Gastrocnemius medialis (tissue), 4 donors: Measurements from ENCODE around the gene ACVRL1. TPM values are rescaled to one million over a fixed set of nuclear protein-coding genes. Genes with fewer than 3 reads are reported as not detected.

ENCODE experiments used
- ATAC-seq, 2 donors: fragments of 150-250 bp; one replicate each; pipeline ENCODE4 v1.9.1; 2016
- DNase-seq, 2 donors: peaks; one replicate each; pipeline ENCODE4 v3.0.0-alpha.2; 2019
- H3K27ac ChIP-seq, 4 donors: fragments of 200-600 bp; sonication (generic); 1 replicate in 1 of 4; 2 replicates in 3 of 4; pipeline ENCODE4 v1.5.1; 2016 to 2018; ENCODE audit warnings: mild to moderate bottlenecking in 2 of 4, moderate library complexity in 1 of 4
- H3K27me3 ChIP-seq, 3 donors: fragments of 200-600 bp; sonication (generic) in 2 of 3; 1 replicate in 1 of 3; 2 replicates in 2 of 3; pipeline versions ENCODE4 v1.5.1 to v1.6.0; 2016 to 2019; ENCODE audit warnings: mild to moderate bottlenecking in 1 of 3, moderate library complexity in 1 of 3
- H3K36me3 ChIP-seq, 2 donors: fragments of 200-600 bp; sonication (generic) in 1 of 2; one replicate each; pipeline ENCODE4 v1.5.1; 2017 to 2018
- H3K4me1 ChIP-seq, 2 donors: fragments of 200-600 bp; sonication (generic) in 1 of 2; one replicate each; pipeline ENCODE4 v1.5.1; 2016 to 2017; ENCODE audit warnings: mild to moderate bottlenecking in 2 of 2
- H3K4me3 ChIP-seq, 4 donors: fragments of 200-600 bp; sonication (generic) in 3 of 4; 1 replicate in 1 of 4; 2 replicates in 3 of 4; pipeline ENCODE4 v1.5.1; 2016 to 2019; ENCODE audit warnings: mild to moderate bottlenecking in 2 of 4
- H3K9me3 ChIP-seq, 3 donors: fragments of 200-600 bp; sonication (generic) in 2 of 3; 1 replicate in 1 of 3; 2 replicates in 2 of 3; pipeline ENCODE4 v1.5.1; 2016 to 2019
- CTCF ChIP-seq, 5 experiments: fragments of 450-650 bp in 3 of 5; fragments of 200-600 bp in 2 of 5; sonication (generic) in 2 of 5; IDR thresholded peaks in 4 of 5; conservative IDR thresholded peaks in 1 of 5; 1 replicate in 4 of 5; 2 replicates in 1 of 5; pipeline ENCODE4 v1.5.1; 2016 to 2019; ENCODE audit warnings: antibody characterized with exemption in 5 of 5, mild to moderate bottlenecking in 3 of 5, moderate library complexity in 3 of 5
- POLR2A ChIP-seq, 2 donors: fragments of 450-650 bp; IDR thresholded peaks; one replicate each; pipeline ENCODE4 v1.6.1; 2017; ENCODE audit warnings: antibody characterized with exemption in 2 of 2, mild to moderate bottlenecking in 2 of 2, moderate library complexity in 2 of 2
- in situ Hi-C, 4 donors: fragments of 200-750 bp; cut with MboI; loops; one replicate each; pipeline versions ENCODE4 v1.15.0 to v1.8.0; 2017; ENCODE audit warnings: low sequenced_read_pairs in 4 of 4
- intact Hi-C: fragments of 100-400 bp; cut with DNase I; formaldehyde crosslinking; loops from one replicate; pipeline ENCODE4 v1.15.1; 2023; ENCODE audit warnings: low total_unique reads
- total RNA-seq, 4 donors: library from RNA; depleted of rRNA; stranded (reverse); fragments of >200 nt; gene quantifications; one replicate each; pipeline versions ENCODE4 v1.1.0 to v1.2.3, GENCODE V29; 2016

ACVRL1 gene
- total RNA-seq, 4 donors from 2014 or later = 37.1 to 53.5 (median 43.3) TPM

GRCh38 chr12:51955702-51956101 is 48.4 kb downstream of the ACVRL1 start:
- H3K9me3 ChIP-seq = no peaks in the 10 kb centered on the region
- TF ChIP-seq POLR2A (IDR thresholded peaks at IDR 0.05) (no peak), CTCF (IDR thresholded peaks at IDR 0.05 in 4 of 5, conservative IDR thresholded peaks at IDR 0.05 in 1 of 5) (no peak)
- no peaks in the 10 kb centered on the region for H3K36me3 ChIP-seq
- in situ Hi-C loops = no loop called here
- DNase-seq (no peak), ATAC-seq (no peak)
- no peaks in the 10 kb centered on the region for H3K27me3 ChIP-seq
- H3K27ac ChIP-seq = peak overlapping the region; percentile 89 to 98 (median 96)
- H3K4me3 ChIP-seq = no peak overlapping the region
- intact Hi-C loops = no loop called here
- peaks cover 54 to 63% of the 10 kb centered on the region in 2 donors for H3K4me1 ChIP-seq

- TF ChIP-seq POLR2A (IDR thresholded peaks at IDR 0.05) (no peak), CTCF (IDR thresholded peaks at IDR 0.05 in 4 of 5, conservative IDR thresholded peaks at IDR 0.05 in 1 of 5) (no peak)
- intact Hi-C loops (no loop called here), in situ Hi-C loops (no loop called here)
- ATAC-seq = no peak
- DNase-seq = no peak
- H3K27me3 ChIP-seq = no peaks in the 10 kb centered on the region
- H3K9me3 ChIP-seq = no peaks in the 10 kb centered on the region
- no peak overlapping the region for H3K27ac ChIP-seq
- H3K36me3 ChIP-seq = no peaks in the 10 kb centered on the region
- no peak overlapping the region for H3K4me3 ChIP-seq
- H3K4me1 ChIP-seq = peaks cover 56 to 58% of the 10 kb centered on the region in 2 donors
Measured at GRCh38 chr12:51958542-51958941, 51.2 kb downstream of the ACVRL1 start.

- ATAC-seq (peak; percentile 48 to 75), DNase-seq (peak; percentile 33 to 48)
- Histone ChIP-seq H3K4me3 (no peak overlapping the region), H3K9me3 (no peaks in the 10 kb centered on the region), H3K27ac (peak overlapping the region in 2 of 4 donors; percentile 19 to 35), H3K36me3 (no peaks in the 10 kb centered on the region), H3K27me3 (no peaks in the 10 kb centered on the region), H3K4me1 (peaks cover 50 to 51% of the 10 kb centered on the region in 2 donors)
- TF ChIP-seq POLR2A (IDR thresholded peaks at IDR 0.05) (no peak), CTCF (IDR thresholded peaks at IDR 0.05 in 4 of 5, conservative IDR thresholded peaks at IDR 0.05 in 1 of 5) (no peak)
- intact Hi-C loops = no loop called here
- in situ Hi-C loops = no loop called here
Measured at GRCh38 chr12:51959211-51959610, 51.9 kb downstream of the ACVRL1 start.

GRCh38 chr12:51959921-51960320 is 52.6 kb downstream of the ACVRL1 start:
- Histone ChIP-seq H3K9me3 (no peaks in the 10 kb centered on the region), H3K4me3 (no peak overlapping the region), H3K36me3 (no peaks in the 10 kb centered on the region), H3K27me3 (no peaks in the 10 kb centered on the region), H3K27ac (no peak overlapping the region), H3K4me1 (peaks cover 43 to 44% of the 10 kb centered on the region in 2 donors)
- intact Hi-C loops (no loop called here), in situ Hi-C loops (no loop called here)
- no peak for DNase-seq
- ATAC-seq = no peak
- TF ChIP-seq CTCF (IDR thresholded peaks at IDR 0.05 in 4 of 5, conservative IDR thresholded peaks at IDR 0.05 in 1 of 5) (no peak), POLR2A (IDR thresholded peaks at IDR 0.05) (no peak)

- intact Hi-C loops (no loop called here), in situ Hi-C loops (no loop called here)
- no peaks in the 10 kb centered on the region for H3K9me3 ChIP-seq
- no peaks in the 10 kb centered on the region for H3K36me3 ChIP-seq
- H3K4me1 ChIP-seq = peaks cover 37 to 38% of the 10 kb centered on the region in 2 donors
- no peak for TF ChIP-seq POLR2A (IDR thresholded peaks at IDR 0.05)
- TF ChIP-seq CTCF (IDR thresholded peaks at IDR 0.05 in 4 of 5, conservative IDR thresholded peaks at IDR 0.05 in 1 of 5) = no peak
- ATAC-seq = no peak
- no peak overlapping the region for H3K27ac ChIP-seq
- H3K4me3 ChIP-seq = no peak overlapping the region
- H3K27me3 ChIP-seq = no peaks in the 10 kb centered on the region
- DNase-seq = no peak
Measured at GRCh38 chr12:51960488-51960887, 53.2 kb downstream of the ACVRL1 start.
